Inflammatory macrophage treated with lipopolysaccharide for 4 hours (primary cell): ENCODE data around the gene TYMS.

Experiments used
- DNase-seq: peaks from one replicate; pipeline ENCODE4 v3.0.0-alpha.2; 2020

The TYMS gene

GRCh38 chr18:647304-647703 lies 10.1 kb upstream of the TYMS start:
- DNase-seq: no peak

GRCh38 chr18:649341-649740 lies 8.1 kb upstream of the TYMS start:
- no peak for DNase-seq

GRCh38 chr18:650428-650858 lies 7.0 kb upstream of the TYMS start:
- no peak for DNase-seq

- no peak for DNase-seq
Measured at GRCh38 chr18:652131-652530, 5.3 kb upstream of the TYMS start.

GRCh38 chr18:653512-653911 lies 3.9 kb upstream of the TYMS start:
- DNase-seq: no peak

GRCh38 chr18:654601-655000 lies 2.9 kb upstream of the TYMS start:
- DNase-seq: no peak

GRCh38 chr18:655445-655844 lies 2.0 kb upstream of the TYMS start:
- no peak for DNase-seq

- DNase-seq: peak; percentile 72
Measured at GRCh38 chr18:658001-658946, 821 bp downstream of the TYMS start.

GRCh38 chr18:658947-659533 lies 1.6 kb downstream of the TYMS start:
- no peak for DNase-seq

- DNase-seq: no peak
Measured at GRCh38 chr18:659597-659996, 2.1 kb downstream of the TYMS start.

- DNase-seq: no peak
Measured at GRCh38 chr18:662197-662596, 4.7 kb downstream of the TYMS start.

GRCh38 chr18:666177-666576 lies 8.7 kb downstream of the TYMS start:
- DNase-seq: no peak

GRCh38 chr18:666628-667027 lies 9.2 kb downstream of the TYMS start:
- DNase-seq: no peak

GRCh38 chr18:668260-668659 lies 10.8 kb downstream of the TYMS start:
- DNase-seq: no peak

- no peak for DNase-seq
Measured at GRCh38 chr18:669077-669476, 11.6 kb downstream of the TYMS start.

GRCh38 chr18:670522-670921 lies 13.1 kb downstream of the TYMS start:
- DNase-seq: no peak

GRCh38 chr18:671405-671804 lies 14.0 kb downstream of the TYMS start:
- DNase-seq: no peak

GRCh38 chr18:673317-673716 lies 15.9 kb downstream of the TYMS start:
- DNase-seq: no peak

- DNase-seq: no peak
Measured at GRCh38 chr18:673769-674168, 16.3 kb downstream of the TYMS start.

GRCh38 chr18:675307-675706 lies 17.9 kb downstream of the TYMS start:
- no peak for DNase-seq

- DNase-seq: no peak
Measured at GRCh38 chr18:676069-676468, 18.6 kb downstream of the TYMS start.

- no peak for DNase-seq
Measured at GRCh38 chr18:676736-677135, 19.3 kb downstream of the TYMS start.

- no peak for DNase-seq
Measured at GRCh38 chr18:677145-677544, 19.7 kb downstream of the TYMS start.

GRCh38 chr18:677951-678381 lies 20.5 kb downstream of the TYMS start:
- DNase-seq: no peak
